ENCODE data around the gene EFNA3.

The EFNA3 gene

GRCh38 chr1:155052439-155053395 is 25.9 kb upstream of the EFNA3 start:
- H3K27ac Mint-ChIP-seq: peak overlapping the region; percentile 90
- peaks cover 62% of the 10 kb centered on the region for H3K36me3 Mint-ChIP-seq (ENCODE audit: low read depth)
- intact Hi-C loops (cut with micrococcal nuclease): loop anchor here (5.0 kb wide), 1 partner anchor 35 kb away; no protein-coding TSS in a partner anchor
- peaks cover 41% of the 10 kb centered on the region for H3K4me1 Mint-ChIP-seq (ENCODE audit: low read depth)
- H3K4me3 Mint-ChIP-seq: peak overlapping the region; percentile 87
- no peaks in the 10 kb centered on the region for H3K9me3 Mint-ChIP-seq
- no peaks in the 10 kb centered on the region for H3K27me3 Mint-ChIP-seq

GRCh38 chr1:155053531-155054105 is 25.0 kb upstream of the EFNA3 start:
- H3K27me3 Mint-ChIP-seq: no peaks in the 10 kb centered on the region
- no peak overlapping the region for H3K27ac Mint-ChIP-seq
- no peaks in the 10 kb centered on the region for H3K9me3 Mint-ChIP-seq
- intact Hi-C loops (cut with micrococcal nuclease): loop anchor here (5.0 kb wide), 1 partner anchor 36 kb away; no protein-coding TSS in a partner anchor
- H3K4me1 Mint-ChIP-seq (ENCODE audit: low read depth): peaks cover 41% of the 10 kb centered on the region
- no peak overlapping the region for H3K4me3 Mint-ChIP-seq
- peaks cover 71% of the 10 kb centered on the region for H3K36me3 Mint-ChIP-seq (ENCODE audit: low read depth)

- Mint-ChIP-seq H3K9me3 (no peaks in the 10 kb centered on the region), H3K27me3 (peaks cover 2% of the 10 kb centered on the region), H3K4me3 (no peak overlapping the region), H3K27ac (no peak overlapping the region), H3K4me1 (ENCODE audit: low read depth) (peaks cover 44% of the 10 kb centered on the region), H3K36me3 (ENCODE audit: low read depth) (peaks cover 99% of the 10 kb centered on the region)
- intact Hi-C loops (cut with micrococcal nuclease): no loop called here
Observed at GRCh38 chr1:155057104-155057503, 21.5 kb upstream of the EFNA3 start.

GRCh38 chr1:155057788-155058211 is 20.8 kb upstream of the EFNA3 start:
- Mint-ChIP-seq H3K4me3 (no peak overlapping the region), H3K36me3 (ENCODE audit: low read depth) (peaks cover 99% of the 10 kb centered on the region), H3K4me1 (ENCODE audit: low read depth) (peaks cover 44% of the 10 kb centered on the region), H3K27ac (no peak overlapping the region), H3K27me3 (peaks cover 2% of the 10 kb centered on the region), H3K9me3 (no peaks in the 10 kb centered on the region)
- intact Hi-C loops (cut with micrococcal nuclease): no loop called here

GRCh38 chr1:155060736-155061135 is 17.9 kb upstream of the EFNA3 start:
- intact Hi-C loops (cut with micrococcal nuclease): loop anchor here (1.0 kb wide), 1 partner anchor 15 kb away; no protein-coding TSS in a partner anchor
- Mint-ChIP-seq H3K36me3 (ENCODE audit: low read depth) (peaks cover 78% of the 10 kb centered on the region), H3K27ac (no peak overlapping the region), H3K4me1 (ENCODE audit: low read depth) (peaks cover 60% of the 10 kb centered on the region), H3K27me3 (peaks cover 9% of the 10 kb centered on the region), H3K4me3 (no peak overlapping the region), H3K9me3 (no peaks in the 10 kb centered on the region)

GRCh38 chr1:155061381-155062150 is 17.1 kb upstream of the EFNA3 start:
- Mint-ChIP-seq H3K36me3 (ENCODE audit: low read depth) (peaks cover 78% of the 10 kb centered on the region), H3K27ac (no peak overlapping the region)

GRCh38 chr1:155062151-155062686 is 16.4 kb upstream of the EFNA3 start:
- H3K9me3 Mint-ChIP-seq: no peaks in the 10 kb centered on the region
- H3K27ac Mint-ChIP-seq: no peak overlapping the region
- H3K36me3 Mint-ChIP-seq (ENCODE audit: low read depth): peaks cover 78% of the 10 kb centered on the region
- intact Hi-C loops (cut with micrococcal nuclease): no loop called here
- H3K27me3 Mint-ChIP-seq: peaks cover 12% of the 10 kb centered on the region
- H3K4me3 Mint-ChIP-seq: no peak overlapping the region
- peaks cover 67% of the 10 kb centered on the region for H3K4me1 Mint-ChIP-seq (ENCODE audit: low read depth)

More at GRCh38 chr1:155061381-155062150, 17.1 kb upstream of the EFNA3 start:
- Mint-ChIP-seq H3K4me3 (no peak overlapping the region), H3K4me1 (ENCODE audit: low read depth) (peaks cover 60% of the 10 kb centered on the region), H3K9me3 (no peaks in the 10 kb centered on the region), H3K27me3 (peaks cover 9% of the 10 kb centered on the region)
- intact Hi-C loops (cut with micrococcal nuclease): loop anchor here (1.0 kb wide), 1 partner anchor 16 kb away; no protein-coding TSS in a partner anchor

- intact Hi-C loops (cut with micrococcal nuclease): loop anchor here (1.0 kb wide), 1 partner anchor 21 kb away; no protein-coding TSS in a partner anchor
- H3K4me1 Mint-ChIP-seq (ENCODE audit: low read depth): peaks cover 68% of the 10 kb centered on the region
- peaks cover 12% of the 10 kb centered on the region for H3K27me3 Mint-ChIP-seq
- peak overlapping the region; percentile 84 for H3K4me3 Mint-ChIP-seq
- H3K36me3 Mint-ChIP-seq (ENCODE audit: low read depth): peaks cover 78% of the 10 kb centered on the region
- no peaks in the 10 kb centered on the region for H3K9me3 Mint-ChIP-seq
- peak overlapping the region; percentile 68 for H3K27ac Mint-ChIP-seq
Observed at GRCh38 chr1:155062702-155063411, 15.8 kb upstream of the EFNA3 start.

GRCh38 chr1:155063550-155064110 is 15.0 kb upstream of the EFNA3 start, which contains the start of gene EFNA4:
TSS of gene EFNA4 (plus strand) at chr1:155063740. CDS start at chr1:155063824, 84 bp downstream.
- H3K9me3 Mint-ChIP-seq: no peaks in the 10 kb centered on the region
- H3K4me3 Mint-ChIP-seq: peak within 1 kb of the TSS; percentile 84
- H3K27ac Mint-ChIP-seq: peak within 1 kb of the TSS; percentile 68
- H3K4me1 Mint-ChIP-seq (ENCODE audit: low read depth): peaks cover 72% of the 10 kb centered on the region
- peaks cover 15% of the 10 kb centered on the region for H3K27me3 Mint-ChIP-seq
- intact Hi-C loops (cut with micrococcal nuclease): loop anchor here (1.0 kb wide), 1 partner anchor 21 kb away; no protein-coding TSS in a partner anchor
- H3K36me3 Mint-ChIP-seq (ENCODE audit: low read depth): peaks cover 78% of the 10 kb centered on the region

- Mint-ChIP-seq H3K27me3 (peaks cover 15% of the 10 kb centered on the region), H3K4me3 (peak overlapping the region; percentile 84), H3K4me1 (ENCODE audit: low read depth) (peaks cover 74% of the 10 kb centered on the region), H3K36me3 (ENCODE audit: low read depth) (peaks cover 78% of the 10 kb centered on the region), H3K9me3 (no peaks in the 10 kb centered on the region), H3K27ac (peak overlapping the region; percentile 68)
- intact Hi-C loops (cut with micrococcal nuclease): no loop called here
Observed at GRCh38 chr1:155064111-155064831, 14.4 kb upstream of the EFNA3 start.

GRCh38 chr1:155064832-155065429 is 13.7 kb upstream of the EFNA3 start:
- H3K27me3 Mint-ChIP-seq: peaks cover 15% of the 10 kb centered on the region
- no peak overlapping the region for H3K27ac Mint-ChIP-seq
- H3K36me3 Mint-ChIP-seq (ENCODE audit: low read depth): peaks cover 76% of the 10 kb centered on the region
- peaks cover 72% of the 10 kb centered on the region for H3K4me1 Mint-ChIP-seq (ENCODE audit: low read depth)
- intact Hi-C loops (cut with micrococcal nuclease): no loop called here
- no peaks in the 10 kb centered on the region for H3K9me3 Mint-ChIP-seq
- H3K4me3 Mint-ChIP-seq: peak overlapping the region; percentile 84

- H3K9me3 Mint-ChIP-seq: no peaks in the 10 kb centered on the region
- H3K27ac Mint-ChIP-seq: no peak overlapping the region
- no peak overlapping the region for H3K4me3 Mint-ChIP-seq
- H3K4me1 Mint-ChIP-seq (ENCODE audit: low read depth): peaks cover 71% of the 10 kb centered on the region
- H3K27me3 Mint-ChIP-seq: peaks cover 13% of the 10 kb centered on the region
- intact Hi-C loops (cut with micrococcal nuclease): no loop called here
- H3K36me3 Mint-ChIP-seq (ENCODE audit: low read depth): peaks cover 58% of the 10 kb centered on the region
Observed at GRCh38 chr1:155066777-155067176, 11.9 kb upstream of the EFNA3 start.

Measured in dendritic cell treated with granulocyte-macrophage colony-stimulating factor and Interleukin-4, amounts not matched to agents 40 ng/mL and 50 ng/mL, for 4 days (primary cell).